Heart left ventricle (tissue), 16 donors: Measurements from ENCODE around the gene GSG1L. TPM values are rescaled to one million over a fixed set of nuclear protein-coding genes. Genes with fewer than 3 reads are reported as not detected.

Experiments
- ATAC-seq, 4 donors: fragments of 200-7000 bp; cut with Tn5 transposase; one replicate each; pipeline ENCODE4 v1.9.1; 2020 to 2022; ENCODE audit warnings: moderate library complexity in 4 of 4, mild to moderate bottlenecking in 3 of 4, moderate number of reproducible peaks in 1 of 4
- DNase-seq, 5 donors: peaks; one replicate each; pipeline ENCODE4 v3.0.0-alpha.2; 2020
- H3K27ac ChIP-seq, 12 donors: fragments of 200-600 bp; sonication (generic) in 4 of 12; one replicate each; pipeline versions ENCODE4 v1.5.0 to v1.8.0; 2016 to 2022; ENCODE audit warnings: mild to moderate bottlenecking in 2 of 12
- H3K27me3 ChIP-seq, 9 donors: fragments of 200-600 bp; sonication (generic) in 2 of 9; one replicate each; pipeline versions ENCODE4 v1.5.1 to v1.8.0; 2016 to 2022; ENCODE audit warnings: mild to moderate bottlenecking in 3 of 9
- H3K36me3 ChIP-seq, 9 donors: fragments of 200-600 bp; sonication (generic) in 2 of 9; one replicate each; pipeline versions ENCODE4 v1.5.0 to v1.8.0; 2018 to 2022; ENCODE audit warnings: mild to moderate bottlenecking in 2 of 9
- H3K4me1 ChIP-seq, 12 donors: fragments of 200-600 bp; sonication (generic) in 4 of 12; one replicate each; pipeline versions ENCODE4 v1.5.0 to v1.8.0; 2016 to 2022; ENCODE audit warnings: mild to moderate bottlenecking in 3 of 12
- H3K4me3 ChIP-seq, 12 donors: fragments of 200-600 bp; sonication (generic) in 4 of 12; one replicate each; pipeline versions ENCODE4 v1.5.0 to v1.8.0; 2017 to 2022; ENCODE audit warnings: mild to moderate bottlenecking in 9 of 12, moderate library complexity in 4 of 12
- H3K9me3 ChIP-seq, 12 donors: fragments of 200-600 bp; sonication (generic) in 4 of 12; one replicate each; pipeline versions ENCODE4 v1.5.0 to v1.8.0; 2016 to 2022; ENCODE audit warnings: mild to moderate bottlenecking in 1 of 12
- CTCF ChIP-seq, 12 donors: fragments of 200-600 bp; sonication (generic) in 4 of 12; IDR thresholded peaks; one replicate each; pipeline versions ENCODE4 v1.5.0 to v1.8.0; 2018 to 2022; ENCODE audit warnings: antibody characterized with exemption in 12 of 12, mild to moderate bottlenecking in 5 of 12
- POLR2A ChIP-seq, 2 donors: fragments of 450-650 bp; IDR thresholded peaks; one replicate each; pipeline ENCODE4 v1.6.1; 2017; ENCODE audit warnings: antibody characterized with exemption in 2 of 2, mild to moderate bottlenecking in 2 of 2, moderate library complexity in 2 of 2
- whole genome bisulfite sequencing, 4 donors: extraction: QIAGEN DNeasy Blood & Tissue Kit in 2 of 4; methylation state at CpG; one replicate each; pipeline versions ENCODE4 v1.1.5 to v1.1.7; 2013 to 2018; 5-methylcytosine and 5-hydroxymethylcytosine counted together
- intact Hi-C, 10 donors: fragments of 100-400 bp; cut with DNase I; formaldehyde crosslinking; loops; one replicate each; pipeline versions ENCODE4 v1.11.1 to v1.14.2; 2022
- polyA plus RNA-seq, 2 donors: library from polyadenylated mRNA; stranded (reverse); fragments of 200-250 nt; gene quantifications; one replicate each; pipeline ENCODE4 v1.2.3, GENCODE V29; 2013
- total RNA-seq, 9 donors: library from RNA; depleted of rRNA in 2 of 9; stranded (reverse); fragments of >200 nt in 2 of 9; fragmentation: NEBNext Ultra II Directional in 3 of 9; extraction: Animal tissue kit (Norgen Biotek cat#: 25700) in 3 of 9; gene quantifications; one replicate each; pipeline versions ENCODE4 v1.1.0 to v1.2.4, GENCODE V29; 2016 to 2023
- donor health status: ischemic (EF 13 %, LVEDD 7.1; RV severe dilation, severe dysfunction).
- donor health status: healthy with polysubstance abuse.
- donor health status: DM: no; HTN: yes; CAD: no.
- donor health status: DM: no; HTN: no; CAD: no.
- donor health status: ischemic (EF 25% LVEDD 6.9; RV normal size, moderate dysfunction).
- donor health status: ischemic (EF 25% LVEDD 5.7; RV mildly dilated, moderate dysfunction).
- donor health status: healthy.
- donor health status: DM: yes; HTN: yes; CAD: no.
- donor health status: ischemic (EF 35%, LVEDD 5.7; RV mildly dilated, moderate dysfunction).
- donor health status: nonischemic (EF 11% LVEDD 7.7; RV severe dilation, severe dysfunction).
- donor health status: DM: yes; HTN: yes; CAD: no.
- donor health status: PGD.
- donor health status: ischemic (EF 29% LVEDD 5.4; RV normal size, mild dysfunction).
- donor health status: nonischemic (EF 23%, LVEDD 6.1; RV moderate dilation, normal function).

GSG1L gene
- total and polyA plus RNA-seq, 11 donors: 0.11 to 8.7 (median 1.8) TPM; not detected in 4

GRCh38 chr16:28013392-28013791 is 50.1 kb downstream of the GSG1L start:
- intact Hi-C loops: no loop called here
- no peaks in the 10 kb centered on the region for H3K4me1 ChIP-seq
- ATAC-seq (no peak), DNase-seq (no peak)
- no peak overlapping the region for H3K4me3 ChIP-seq
- H3K27me3 ChIP-seq: peaks cover 0 to 13% (median 0%) of the 10 kb centered on the region in 9 donors
- TF ChIP-seq CTCF (IDR thresholded peaks at IDR 0.05) (no peak), POLR2A (IDR thresholded peaks at IDR 0.05) (no peak)
- 73 to 90% (median 83%) methylated on average over 6 of the region's 6 CpGs for WGBS, 4 donors
- H3K27ac ChIP-seq: no peak overlapping the region
- H3K36me3 ChIP-seq: no peaks in the 10 kb centered on the region
- H3K9me3 ChIP-seq: peaks cover 0 to 7% (median 0%) of the 10 kb centered on the region in 12 donors

GRCh38 chr16:28011971-28012445 is 51.5 kb downstream of the GSG1L start:
- Histone ChIP-seq H3K27me3 (peaks cover 0 to 10% (median 0%) of the 10 kb centered on the region in 9 donors), H3K36me3 (no peaks in the 10 kb centered on the region), H3K4me1 (no peaks in the 10 kb centered on the region), H3K4me3 (no peak overlapping the region), H3K27ac (no peak overlapping the region), H3K9me3 (no peaks in the 10 kb centered on the region)
- ATAC-seq (peak in 2 of 4 donors; percentile 22 to 42), DNase-seq (no peak)
- no peak for TF ChIP-seq CTCF (IDR thresholded peaks at IDR 0.05)
- no peak for TF ChIP-seq POLR2A (IDR thresholded peaks at IDR 0.05)
- WGBS, 4 donors: 34 to 53% (median 46%) methylated on average over 7 of the region's 7 CpGs
- intact Hi-C loops: no loop called here

- H3K27ac ChIP-seq: no peak overlapping the region
- TF ChIP-seq POLR2A (IDR thresholded peaks at IDR 0.05): no peak
- TF ChIP-seq CTCF (IDR thresholded peaks at IDR 0.05): no peak
- H3K27me3 ChIP-seq: peaks cover 0 to 6% (median 0%) of the 10 kb centered on the region in 9 donors
- H3K4me1 ChIP-seq: no peaks in the 10 kb centered on the region
- WGBS, 4 donors: 78 to 85% (median 82%) methylated on average over 11 of the region's 11 CpGs
- H3K4me3 ChIP-seq: no peak overlapping the region
- DNase-seq: no peak
- H3K36me3 ChIP-seq: no peaks in the 10 kb centered on the region
- no peak for ATAC-seq
- no peaks in the 10 kb centered on the region for H3K9me3 ChIP-seq
- intact Hi-C loops: no loop called here
These were observed 52.3 kb downstream of the GSG1L start for GRCh38 chr16:28011223-28011622.

- no peak for ATAC-seq
- TF ChIP-seq POLR2A (IDR thresholded peaks at IDR 0.05) (no peak), CTCF (IDR thresholded peaks at IDR 0.05) (no peak)
- no peak for DNase-seq
- Histone ChIP-seq H3K4me3 (no peak overlapping the region), H3K27ac (no peak overlapping the region), H3K36me3 (no peaks in the 10 kb centered on the region), H3K4me1 (no peaks in the 10 kb centered on the region), H3K27me3 (peaks cover 0 to 11% (median 0%) of the 10 kb centered on the region in 9 donors), H3K9me3 (no peaks in the 10 kb centered on the region)
- intact Hi-C loops: no loop called here
- WGBS, 4 donors: 36 to 63% (median 49%) methylated on average over 7 to 9 of the region's 9 CpGs
These were observed 52.8 kb downstream of the GSG1L start for GRCh38 chr16:28010671-28011070.
